Heart left ventricle (tissue), 13 donors: ENCODE data around the gene CEP63.

Experiments
- POLR2A ChIP-seq, 2 donors: fragments of 450-650 bp; IDR thresholded peaks; one replicate each; pipeline ENCODE4 v1.6.1; 2017; ENCODE audit warnings: antibody characterized with exemption in 2 of 2, mild to moderate bottlenecking in 2 of 2, moderate library complexity in 2 of 2
- TF ChIP-seq, protein P1 (sequence below), 12 donors: fragments of 200-600 bp; sonication (generic) in 4 of 12; IDR thresholded peaks; one replicate each; pipeline versions ENCODE4 v1.5.0 to v1.8.0; 2018 to 2022; ENCODE audit warnings: antibody characterized with exemption in 12 of 12, mild to moderate bottlenecking in 5 of 12
- donor health status: ischemic (EF 13 %, LVEDD 7.1; RV severe dilation, severe dysfunction).
- donor health status: DM: no; HTN: yes; CAD: no.
- donor health status: DM: no; HTN: no; CAD: no.
- donor health status: ischemic (EF 25% LVEDD 6.9; RV normal size, moderate dysfunction).
- donor health status: ischemic (EF 25% LVEDD 5.7; RV mildly dilated, moderate dysfunction).
- donor health status: ischemic (EF 35%, LVEDD 5.7; RV mildly dilated, moderate dysfunction).
- donor health status: nonischemic (EF 11% LVEDD 7.7; RV severe dilation, severe dysfunction).
- donor health status: DM: yes; HTN: yes; CAD: no.
- donor health status: PGD.
- donor health status: ischemic (EF 29% LVEDD 5.4; RV normal size, mild dysfunction).
- donor health status: nonischemic (EF 23%, LVEDD 6.1; RV moderate dilation, normal function).

DNA sequence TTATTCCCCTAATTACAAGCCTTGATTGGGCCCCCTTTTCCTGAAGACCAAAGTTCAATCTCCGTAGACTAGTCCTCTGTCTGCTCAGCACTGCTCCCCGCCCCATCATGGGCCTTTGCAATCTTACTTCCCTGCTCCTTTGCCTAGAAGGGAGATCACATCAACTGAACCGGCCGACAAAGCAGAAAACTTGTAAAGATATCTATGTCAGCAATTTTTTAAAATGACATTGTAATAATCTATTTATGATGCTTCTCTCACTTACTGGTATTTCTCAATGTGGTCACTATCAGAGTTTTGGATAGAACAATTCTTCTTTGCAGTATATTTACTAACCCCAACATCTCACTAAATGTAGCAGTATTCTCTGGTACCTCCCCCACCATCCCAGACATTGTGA, 17.3 kb upstream of the CEP63 start:
- TF ChIP-seq, protein P1, sequence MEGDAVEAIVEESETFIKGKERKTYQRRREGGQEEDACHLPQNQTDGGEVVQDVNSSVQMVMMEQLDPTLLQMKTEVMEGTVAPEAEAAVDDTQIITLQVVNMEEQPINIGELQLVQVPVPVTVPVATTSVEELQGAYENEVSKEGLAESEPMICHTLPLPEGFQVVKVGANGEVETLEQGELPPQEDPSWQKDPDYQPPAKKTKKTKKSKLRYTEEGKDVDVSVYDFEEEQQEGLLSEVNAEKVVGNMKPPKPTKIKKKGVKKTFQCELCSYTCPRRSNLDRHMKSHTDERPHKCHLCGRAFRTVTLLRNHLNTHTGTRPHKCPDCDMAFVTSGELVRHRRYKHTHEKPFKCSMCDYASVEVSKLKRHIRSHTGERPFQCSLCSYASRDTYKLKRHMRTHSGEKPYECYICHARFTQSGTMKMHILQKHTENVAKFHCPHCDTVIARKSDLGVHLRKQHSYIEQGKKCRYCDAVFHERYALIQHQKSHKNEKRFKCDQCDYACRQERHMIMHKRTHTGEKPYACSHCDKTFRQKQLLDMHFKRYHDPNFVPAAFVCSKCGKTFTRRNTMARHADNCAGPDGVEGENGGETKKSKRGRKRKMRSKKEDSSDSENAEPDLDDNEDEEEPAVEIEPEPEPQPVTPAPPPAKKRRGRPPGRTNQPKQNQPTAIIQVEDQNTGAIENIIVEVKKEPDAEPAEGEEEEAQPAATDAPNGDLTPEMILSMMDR (IDR thresholded peaks at IDR 0.05) = no peak
- no peak for TF ChIP-seq POLR2A (IDR thresholded peaks at IDR 0.05)
